Tibial nerve (tissue), 4 donors: ENCODE measurements around the gene CDH22. TPM values are rescaled to one million over a fixed set of nuclear protein-coding genes. Genes with fewer than 3 reads are reported as not detected.

Experiments
- DNase-seq, 2 donors: peaks; one replicate each; pipeline ENCODE4 v3.0.0-alpha.2; 2019; ENCODE audit warnings: low spot score in 2 of 2
- H3K27ac ChIP-seq, 4 donors: fragments of 200-600 bp; sonication (generic) in 3 of 4; one replicate each; pipeline ENCODE4 v1.5.1; 2017 to 2019; ENCODE audit warnings: mild to moderate bottlenecking in 1 of 4
- H3K27me3 ChIP-seq, 2 donors: fragments of 200-600 bp; sonication (generic) in 1 of 2; one replicate each; pipeline versions ENCODE4 v1.5.1 to v1.6.0; 2017 to 2019
- H3K36me3 ChIP-seq, 3 donors: fragments of 200-600 bp; sonication (generic); one replicate each; pipeline ENCODE4 v1.5.1; 2018 to 2019
- H3K4me1 ChIP-seq, 4 donors: fragments of 200-600 bp; sonication (generic) in 3 of 4; one replicate each; pipeline ENCODE4 v1.5.1; 2017 to 2019
- H3K4me3 ChIP-seq, 4 donors: fragments of 200-600 bp; sonication (generic) in 3 of 4; one replicate each; pipeline ENCODE4 v1.5.1; 2017 to 2019; ENCODE audit warnings: mild to moderate bottlenecking in 1 of 4, moderate library complexity in 1 of 4
- H3K9me3 ChIP-seq, 4 donors: fragments of 200-600 bp; sonication (generic) in 3 of 4; one replicate each; pipeline ENCODE4 v1.5.1; 2017 to 2019
- CTCF ChIP-seq, 5 experiments: fragments of 200-600 bp in 3 of 5; fragments of 450-650 bp in 2 of 5; sonication (generic) in 3 of 5; IDR thresholded peaks; one replicate each; pipeline ENCODE4 v1.5.1; 2016 to 2019; ENCODE audit warnings: antibody characterized with exemption in 5 of 5, mild to moderate bottlenecking in 3 of 5, moderate library complexity in 2 of 5
- EP300 ChIP-seq, 2 donors: sonication (generic); formaldehyde crosslinking; IDR thresholded peaks; one replicate each; pipeline ENCODE4 v1.6.1; 2017; ENCODE audit warnings: antibody characterized with exemption in 2 of 2, mild to moderate bottlenecking in 1 of 2
- POLR2A ChIP-seq, 2 donors: fragments of 450-650 bp; IDR thresholded peaks; one replicate each; pipeline ENCODE4 v1.6.1; 2017; ENCODE audit warnings: antibody characterized with exemption in 2 of 2, mild to moderate bottlenecking in 2 of 2, moderate library complexity in 2 of 2
- WGBS, 2 donors: methylation state at CpG; one replicate each; pipeline ENCODE4 v1.1.5; 2018; 5-methylcytosine and 5-hydroxymethylcytosine counted together
- total RNA-seq, 4 donors: library from RNA; depleted of rRNA; stranded (reverse); fragments of >200 nt; gene quantifications; one replicate each; pipeline ENCODE4 v1.1.0, GENCODE V29; 2016

The CDH22 gene
- total RNA-seq, 4 donors from 2014 or later, result 0.20 to 1.0 (median 0.60) TPM; not detected in 1

- H3K4me1 ChIP-seq, result peaks cover 0 to 3% (median 0%) of the 10 kb centered on the region in 4 donors
- TF ChIP-seq CTCF (IDR thresholded peaks at IDR 0.05) (no peak), EP300 (IDR thresholded peaks at IDR 0.05) (no peak), POLR2A (IDR thresholded peaks at IDR 0.05) (no peak)
- no peak overlapping the region for H3K27ac ChIP-seq
- H3K36me3 ChIP-seq, result no peaks in the 10 kb centered on the region
- 36 to 46% methylated on average over 18 of the region's 18 CpGs for WGBS, 2 donors
- no peak for DNase-seq
- no peak overlapping the region for H3K4me3 ChIP-seq
- H3K27me3 ChIP-seq, result no peaks in the 10 kb centered on the region
- H3K9me3 ChIP-seq, result no peaks in the 10 kb centered on the region
Measured at GRCh38 chr20:46188866-46189541, 119.3 kb downstream of the CDH22 start.

GRCh38 chr20:46186210-46186609, 122.1 kb downstream of the CDH22 start:
- H3K27me3 ChIP-seq, result peaks cover 0 to 2% of the 10 kb centered on the region in 2 donors
- H3K4me3 ChIP-seq, result no peak overlapping the region
- 77 to 80% methylated on average over 5 of the region's 5 CpGs for WGBS, 2 donors
- H3K27ac ChIP-seq, result no peak overlapping the region
- no peak for DNase-seq
- no peaks in the 10 kb centered on the region for H3K36me3 ChIP-seq
- H3K4me1 ChIP-seq, result no peaks in the 10 kb centered on the region
- TF ChIP-seq EP300 (IDR thresholded peaks at IDR 0.05), result no peak
- TF ChIP-seq CTCF (IDR thresholded peaks at IDR 0.05), result no peak
- no peak for TF ChIP-seq POLR2A (IDR thresholded peaks at IDR 0.05)
- H3K9me3 ChIP-seq, result no peaks in the 10 kb centered on the region

GRCh38 chr20:46185353-46185752, 122.9 kb downstream of the CDH22 start:
- no peak for DNase-seq
- no peak overlapping the region for H3K4me3 ChIP-seq
- peaks cover 0 to 7% of the 10 kb centered on the region in 2 donors for H3K27me3 ChIP-seq
- no peaks in the 10 kb centered on the region for H3K4me1 ChIP-seq
- H3K27ac ChIP-seq, result no peak overlapping the region
- 90 to 93% methylated on average over 3 of the region's 3 CpGs for WGBS, 2 donors
- H3K9me3 ChIP-seq, result no peaks in the 10 kb centered on the region
- H3K36me3 ChIP-seq, result no peaks in the 10 kb centered on the region
- TF ChIP-seq POLR2A (IDR thresholded peaks at IDR 0.05) (no peak), CTCF (IDR thresholded peaks at IDR 0.05) (no peak), EP300 (IDR thresholded peaks at IDR 0.05) (no peak)

DNA sequence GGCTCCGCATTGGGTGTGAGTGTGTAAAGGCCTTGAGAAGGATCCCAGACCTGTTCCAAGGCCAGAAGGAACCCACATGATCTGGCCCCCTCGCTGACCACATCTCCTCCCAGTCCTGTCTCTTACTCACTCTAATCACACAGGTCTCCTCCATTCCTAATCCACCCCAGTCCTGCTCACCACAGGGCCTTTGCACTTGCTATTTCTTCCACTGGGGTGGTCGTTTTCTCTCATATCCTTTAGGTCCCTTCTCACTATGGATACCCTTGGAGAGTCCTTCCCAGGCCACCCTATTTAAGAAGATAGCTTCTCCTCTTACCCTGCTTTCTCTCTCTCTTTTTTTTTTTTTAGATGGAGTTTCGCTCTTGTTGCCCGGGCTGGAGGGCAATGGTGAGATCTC, 124.5 kb downstream of the CDH22 start:
- no peaks in the 10 kb centered on the region for H3K4me1 ChIP-seq
- H3K27me3 ChIP-seq, result peaks cover 0 to 7% of the 10 kb centered on the region in 2 donors
- H3K9me3 ChIP-seq, result no peaks in the 10 kb centered on the region
- DNase-seq, result no peak
- no peak overlapping the region for H3K27ac ChIP-seq
- H3K4me3 ChIP-seq, result no peak overlapping the region
- no peak for TF ChIP-seq CTCF (IDR thresholded peaks at IDR 0.05)
- TF ChIP-seq EP300 (IDR thresholded peaks at IDR 0.05), result no peak
- no peak for TF ChIP-seq POLR2A (IDR thresholded peaks at IDR 0.05)
- no peaks in the 10 kb centered on the region for H3K36me3 ChIP-seq
- 77 to 79% methylated on average over 5 of the region's 5 CpGs for WGBS, 2 donors

- 67 to 72% methylated on average over 13 of the region's 13 CpGs for WGBS, 2 donors
- H3K27me3 ChIP-seq, result peaks cover 0 to 7% of the 10 kb centered on the region in 2 donors
Measured at GRCh38 chr20:46182276-46183200, 125.8 kb downstream of the CDH22 start.

More at GRCh38 chr20:46182276-46183200, 125.8 kb downstream of the CDH22 start:
- Histone ChIP-seq H3K9me3 (no peaks in the 10 kb centered on the region), H3K27ac (no peak overlapping the region), H3K36me3 (no peaks in the 10 kb centered on the region), H3K4me1 (no peaks in the 10 kb centered on the region), H3K4me3 (no peak overlapping the region)
- TF ChIP-seq CTCF (IDR thresholded peaks at IDR 0.05), result no peak
- TF ChIP-seq POLR2A (IDR thresholded peaks at IDR 0.05), result no peak
- no peak for TF ChIP-seq EP300 (IDR thresholded peaks at IDR 0.05)
- DNase-seq, result no peak
